ENCODE data around the gene TMEM127.
"Not testable (repeated sequence)": the region's sequence is repeated elsewhere in the genome, so short reads cannot be mapped to it uniquely, and the experiment has no call there.

TMEM127 gene

GRCh38 chr2:96262306-96262705 is 3.5 kb downstream of the TMEM127 start:
- no peak for DNase-seq

- no peak for DNase-seq
Measured at GRCh38 chr2:96261328-96262003, 4.3 kb downstream of the TMEM127 start.

- peak in 1 of 2 experiments; percentile 3 for DNase-seq
Measured at GRCh38 chr2:96260387-96261260, 5.2 kb downstream of the TMEM127 start.

- DNase-seq, result no peak
Measured at GRCh38 chr2:96259497-96259921, 6.3 kb downstream of the TMEM127 start.

- no peak for DNase-seq
Measured at GRCh38 chr2:96258166-96259022, 7.4 kb downstream of the TMEM127 start.

GRCh38 chr2:96257744-96258143 is 8.1 kb downstream of the TMEM127 start:
- not testable (repeated sequence) for DNase-seq

GRCh38 chr2:96256611-96257113 is 9.1 kb downstream of the TMEM127 start:
- DNase-seq, result no peak

- DNase-seq, result no peak
Measured at GRCh38 chr2:96254571-96254970, 11.2 kb downstream of the TMEM127 start.

GRCh38 chr2:96253006-96253405 is 12.8 kb downstream of the TMEM127 start:
- no peak for DNase-seq

- no peak for DNase-seq
Measured at GRCh38 chr2:96252526-96252925, 13.3 kb downstream of the TMEM127 start.

- no peak for DNase-seq
Measured at GRCh38 chr2:96251721-96252292, 14.0 kb downstream of the TMEM127 start.

- DNase-seq, result no peak
Measured at GRCh38 chr2:96250188-96250587, 15.6 kb downstream of the TMEM127 start.

- no peak for DNase-seq
Measured at GRCh38 chr2:96249654-96250053, 16.1 kb downstream of the TMEM127 start.

- no peak for DNase-seq
Measured at GRCh38 chr2:96248624-96249023, 17.2 kb downstream of the TMEM127 start.

GRCh38 chr2:96247896-96248295 is 17.9 kb downstream of the TMEM127 start:
- DNase-seq, result no peak

GRCh38 chr2:96247009-96247408 is 18.8 kb downstream of the TMEM127 start:
- DNase-seq, result no peak

GRCh38 chr2:96245609-96246390 is 20.0 kb downstream of the TMEM127 start:
- DNase-seq, result no peak

GRCh38 chr2:96243843-96244242 is 22.0 kb downstream of the TMEM127 start:
- DNase-seq, result no peak

GRCh38 chr2:96241900-96242611 is 23.7 kb downstream of the TMEM127 start:
- peak; percentile 13 to 14 for DNase-seq

- no peak for DNase-seq
Measured at GRCh38 chr2:96241227-96241626, 24.6 kb downstream of the TMEM127 start.

Measured in activated CD4-positive, alpha-beta T cell treated with anti-CD3 and anti-CD28 coated beads, Interleukin-2, amount 50 U/mL, for 4 hours (primary cell).